ENCODE data around the gene STX5.

DNA sequence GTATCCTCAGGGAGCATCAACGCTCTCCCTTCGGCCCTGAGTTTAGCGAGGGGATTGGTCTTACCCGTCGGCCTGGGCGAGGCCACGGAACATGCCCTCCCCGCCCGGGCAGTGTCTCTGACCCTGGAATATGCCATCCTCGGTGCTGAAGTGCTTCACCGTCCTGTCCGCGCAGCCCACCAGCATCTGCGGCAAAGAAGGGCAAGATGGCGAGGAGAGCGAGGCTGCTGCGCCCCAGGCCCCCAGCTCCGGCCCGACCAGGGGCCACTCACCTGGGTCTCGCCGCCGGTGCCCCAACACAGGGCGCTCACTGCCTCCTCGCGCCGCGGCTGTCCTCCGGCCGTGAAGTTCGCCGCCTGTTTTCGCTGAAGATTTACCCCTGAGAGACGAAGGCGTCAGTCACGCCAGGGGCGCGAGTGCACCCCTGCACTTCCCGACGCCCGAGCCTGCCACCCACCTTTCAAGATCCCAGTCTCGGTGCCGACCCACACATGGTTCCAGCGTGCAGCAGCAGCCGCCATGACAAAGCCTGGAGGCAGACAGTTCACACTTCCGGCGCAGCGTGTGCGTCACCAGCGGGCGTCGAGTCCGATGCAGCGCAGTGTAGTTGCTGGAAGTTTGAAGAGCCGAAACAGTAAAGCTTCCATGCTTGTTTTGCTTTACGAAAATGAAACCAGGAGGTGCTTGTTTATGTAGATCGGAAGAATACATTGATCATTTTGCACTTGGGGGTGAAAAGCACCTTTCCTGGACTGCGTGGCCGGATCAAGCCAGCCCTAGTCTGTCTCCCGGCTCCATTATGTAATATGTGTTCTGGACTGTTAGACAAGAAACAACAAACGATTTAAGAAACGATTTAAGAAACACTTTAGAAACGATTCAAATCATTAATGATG lies 7.4 kb upstream of the STX5 start, which contains the start of gene WDR74:
- TF ChIP-seq, protein P1, sequence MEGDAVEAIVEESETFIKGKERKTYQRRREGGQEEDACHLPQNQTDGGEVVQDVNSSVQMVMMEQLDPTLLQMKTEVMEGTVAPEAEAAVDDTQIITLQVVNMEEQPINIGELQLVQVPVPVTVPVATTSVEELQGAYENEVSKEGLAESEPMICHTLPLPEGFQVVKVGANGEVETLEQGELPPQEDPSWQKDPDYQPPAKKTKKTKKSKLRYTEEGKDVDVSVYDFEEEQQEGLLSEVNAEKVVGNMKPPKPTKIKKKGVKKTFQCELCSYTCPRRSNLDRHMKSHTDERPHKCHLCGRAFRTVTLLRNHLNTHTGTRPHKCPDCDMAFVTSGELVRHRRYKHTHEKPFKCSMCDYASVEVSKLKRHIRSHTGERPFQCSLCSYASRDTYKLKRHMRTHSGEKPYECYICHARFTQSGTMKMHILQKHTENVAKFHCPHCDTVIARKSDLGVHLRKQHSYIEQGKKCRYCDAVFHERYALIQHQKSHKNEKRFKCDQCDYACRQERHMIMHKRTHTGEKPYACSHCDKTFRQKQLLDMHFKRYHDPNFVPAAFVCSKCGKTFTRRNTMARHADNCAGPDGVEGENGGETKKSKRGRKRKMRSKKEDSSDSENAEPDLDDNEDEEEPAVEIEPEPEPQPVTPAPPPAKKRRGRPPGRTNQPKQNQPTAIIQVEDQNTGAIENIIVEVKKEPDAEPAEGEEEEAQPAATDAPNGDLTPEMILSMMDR (conservative IDR thresholded peaks at IDR 0.05; ENCODE audit: low read length) = no peak
- TF ChIP-seq EZH2phosphoT487 (IDR thresholded peaks at IDR 0.05; ENCODE audit: borderline replicate concordance, low read depth, low read length) = no peak

All from OCI-LY7 (cell line).